ENCODE results near the gene CPED1.
A peak's percentile ranks its signal among the peaks of the same experiment; 100 is the strongest.

CPED1 gene

DNA sequence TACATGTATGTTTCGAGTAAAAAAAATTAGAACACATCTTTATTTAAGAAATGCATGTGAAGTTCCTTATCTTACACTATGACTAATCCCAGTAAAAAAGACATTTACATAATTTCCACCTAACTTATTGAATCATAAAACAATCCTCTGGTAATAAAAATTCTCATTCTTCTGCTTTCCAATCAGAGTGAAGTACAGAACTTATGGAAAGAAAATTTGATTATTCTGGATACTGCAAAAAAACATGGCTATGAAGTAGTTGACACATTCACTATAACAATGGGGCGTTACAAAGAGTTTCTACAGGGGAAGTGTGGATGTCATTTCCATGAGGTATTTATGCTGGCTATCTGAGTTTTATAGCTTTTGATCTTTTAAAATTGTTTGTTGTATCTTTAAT lies 282.6 kb downstream of the CPED1 start:
- no peak overlapping the region for H3K4me3 ChIP-seq (ENCODE audit: low read depth, low read length)
- no peaks in the 10 kb centered on the region for H3K4me1 ChIP-seq (ENCODE audit: control insufficient read depth, insufficient read depth, low read length, unreplicated experiment)
- no peaks in the 10 kb centered on the region for H3K79me2 ChIP-seq (ENCODE audit: control insufficient read depth, insufficient read depth, low read length, unreplicated experiment)
- H3K36me3 ChIP-seq (ENCODE audit: insufficient read depth, low read length), result no peaks in the 10 kb centered on the region
- no peaks in the 10 kb centered on the region for H3K27me3 ChIP-seq (ENCODE audit: insufficient read depth, low read length)
- H2AFZ ChIP-seq (ENCODE audit: low read length, unreplicated experiment), result no peak overlapping the region
- no peak overlapping the region for H3K27ac ChIP-seq (ENCODE audit: low read depth, low read length)

DNA sequence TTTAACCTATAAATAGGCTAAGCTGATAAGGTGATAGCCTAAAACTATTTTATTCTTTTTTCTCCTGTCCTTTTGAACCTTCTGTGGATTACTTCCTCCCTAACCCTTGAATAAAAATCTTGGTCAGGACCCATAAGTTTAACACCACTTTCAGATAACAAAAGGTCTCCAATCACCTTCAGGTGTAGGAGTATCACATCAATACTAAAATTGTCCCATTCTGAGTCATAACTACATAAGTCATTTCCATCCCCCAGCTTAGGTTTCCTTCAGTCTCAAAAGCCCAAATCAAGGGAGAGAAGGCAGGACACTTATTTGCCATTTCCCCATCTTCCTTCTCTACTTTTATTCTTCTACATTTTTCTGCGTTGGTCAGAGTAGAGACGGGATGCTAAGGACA lies 283.4 kb downstream of the CPED1 start:
- H2AFZ ChIP-seq (ENCODE audit: low read length, unreplicated experiment), result no peak overlapping the region
- no peaks in the 10 kb centered on the region for H3K27me3 ChIP-seq (ENCODE audit: insufficient read depth, low read length)
- no peaks in the 10 kb centered on the region for H3K4me1 ChIP-seq (ENCODE audit: control insufficient read depth, insufficient read depth, low read length, unreplicated experiment)
- no peaks in the 10 kb centered on the region for H3K79me2 ChIP-seq (ENCODE audit: control insufficient read depth, insufficient read depth, low read length, unreplicated experiment)
- H3K4me3 ChIP-seq (ENCODE audit: low read depth, low read length), result no peak overlapping the region
- no peaks in the 10 kb centered on the region for H3K36me3 ChIP-seq (ENCODE audit: insufficient read depth, low read length)
- H3K27ac ChIP-seq (ENCODE audit: low read depth, low read length), result no peak overlapping the region

DNA sequence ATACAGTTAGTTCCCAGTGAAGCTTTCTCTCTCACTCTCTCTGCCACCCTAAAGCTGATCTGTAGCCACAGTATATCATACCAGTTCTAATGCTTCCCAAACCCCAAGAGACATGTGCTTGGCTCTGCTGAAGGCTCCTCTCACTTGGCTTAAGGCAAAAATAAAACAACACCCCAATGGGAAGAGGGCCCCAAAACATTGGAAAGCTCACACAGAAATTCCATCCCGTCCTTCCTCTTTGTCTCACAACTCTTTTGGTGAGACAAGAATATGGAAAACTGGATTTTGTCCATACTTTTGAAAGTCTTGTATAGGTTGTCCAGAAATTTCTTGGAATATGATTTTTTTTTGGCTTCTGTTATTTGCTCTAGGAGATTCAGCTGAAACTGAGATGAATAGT lies 284.2 kb downstream of the CPED1 start:
- H3K4me1 ChIP-seq (ENCODE audit: control insufficient read depth, insufficient read depth, low read length, unreplicated experiment), result no peaks in the 10 kb centered on the region
- no peak overlapping the region for H2AFZ ChIP-seq (ENCODE audit: low read length, unreplicated experiment)
- H3K36me3 ChIP-seq (ENCODE audit: insufficient read depth, low read length), result no peaks in the 10 kb centered on the region
- H3K27ac ChIP-seq (ENCODE audit: low read depth, low read length), result no peak overlapping the region
- H3K79me2 ChIP-seq (ENCODE audit: control insufficient read depth, insufficient read depth, low read length, unreplicated experiment), result no peaks in the 10 kb centered on the region
- no peak overlapping the region for H3K4me3 ChIP-seq (ENCODE audit: low read depth, low read length)
- no peaks in the 10 kb centered on the region for H3K27me3 ChIP-seq (ENCODE audit: insufficient read depth, low read length)

DNA sequence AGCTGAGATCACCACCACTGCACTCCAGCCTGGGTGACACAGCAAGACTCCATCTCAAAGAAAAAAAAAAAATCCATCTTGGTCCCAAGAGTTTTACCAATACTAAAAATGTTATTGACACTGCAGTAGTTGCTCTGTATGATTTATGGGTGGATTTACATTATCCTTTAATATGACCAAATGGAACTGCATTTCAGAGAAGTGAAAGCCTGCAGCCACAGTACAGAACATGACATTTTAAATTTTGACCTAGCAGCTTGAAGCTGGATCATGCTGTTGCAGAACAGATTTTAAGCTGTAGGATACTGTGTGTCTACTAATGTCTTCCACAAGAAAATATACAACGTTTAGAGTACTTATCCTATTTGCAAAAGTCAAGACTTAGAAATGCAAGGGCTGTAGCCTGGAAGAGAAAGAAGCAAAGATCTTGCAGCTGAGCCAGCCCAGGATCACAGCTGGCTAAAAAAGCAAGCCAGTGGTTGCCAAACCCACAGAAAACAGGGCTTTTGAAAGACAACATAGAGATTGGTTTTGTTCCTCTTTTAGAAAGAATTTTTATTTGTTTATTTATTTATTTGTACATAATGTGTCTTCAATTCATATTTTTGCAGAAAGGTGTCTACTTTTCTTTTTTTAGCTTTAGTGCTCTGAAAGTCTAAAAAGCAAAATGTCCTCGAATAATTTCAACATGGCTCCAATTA lies 285.1 kb downstream of the CPED1 start:
- H3K4me3 ChIP-seq (ENCODE audit: low read depth, low read length), result no peak overlapping the region
- peaks cover 8% of the 10 kb centered on the region for H3K4me1 ChIP-seq (ENCODE audit: control insufficient read depth, insufficient read depth, low read length, unreplicated experiment)
- H2AFZ ChIP-seq (ENCODE audit: low read length, unreplicated experiment), result no peak overlapping the region
- H3K79me2 ChIP-seq (ENCODE audit: control insufficient read depth, insufficient read depth, low read length, unreplicated experiment), result no peaks in the 10 kb centered on the region
- no peaks in the 10 kb centered on the region for H3K27me3 ChIP-seq (ENCODE audit: insufficient read depth, low read length)
- no peaks in the 10 kb centered on the region for H3K36me3 ChIP-seq (ENCODE audit: insufficient read depth, low read length)
- no peak overlapping the region for H3K27ac ChIP-seq (ENCODE audit: low read depth, low read length)

- no peak overlapping the region for H3K4me3 ChIP-seq (ENCODE audit: low read depth, low read length)
- no peak overlapping the region for H3K27ac ChIP-seq (ENCODE audit: low read depth, low read length)
- H3K79me2 ChIP-seq (ENCODE audit: control insufficient read depth, insufficient read depth, low read length, unreplicated experiment), result no peaks in the 10 kb centered on the region
- peaks cover 15% of the 10 kb centered on the region for H3K4me1 ChIP-seq (ENCODE audit: control insufficient read depth, insufficient read depth, low read length, unreplicated experiment)
- H3K27me3 ChIP-seq (ENCODE audit: insufficient read depth, low read length), result no peaks in the 10 kb centered on the region
- H2AFZ ChIP-seq (ENCODE audit: low read length, unreplicated experiment), result no peak overlapping the region
- H3K36me3 ChIP-seq (ENCODE audit: insufficient read depth, low read length), result no peaks in the 10 kb centered on the region
Observed at GRCh38 chr7:121274467-121274866, 286.0 kb downstream of the CPED1 start.

GRCh38 chr7:121275204-121275603 lies 286.7 kb downstream of the CPED1 start:
- peaks cover 18% of the 10 kb centered on the region for H3K4me1 ChIP-seq (ENCODE audit: control insufficient read depth, insufficient read depth, low read length, unreplicated experiment)
- no peaks in the 10 kb centered on the region for H3K36me3 ChIP-seq (ENCODE audit: insufficient read depth, low read length)

DNA sequence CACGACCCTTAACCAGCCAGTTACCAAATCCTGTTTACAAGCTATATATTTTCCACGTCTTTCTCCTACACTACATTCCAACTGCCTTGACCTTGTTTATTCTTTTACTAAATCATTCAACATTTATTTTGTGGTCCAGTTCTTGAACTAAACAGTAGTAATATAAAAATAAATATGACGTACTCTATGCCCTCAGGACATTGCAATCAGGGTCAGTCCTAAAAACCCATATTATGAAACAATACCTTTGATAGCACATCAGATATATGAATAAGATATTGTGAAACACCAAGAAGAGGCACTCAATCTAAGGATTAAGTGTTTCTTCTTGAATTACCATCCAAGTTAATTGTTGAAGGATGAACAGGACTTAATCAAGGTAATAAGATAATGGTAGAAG lies 287.8 kb downstream of the CPED1 start:
- no peak overlapping the region for H3K4me3 ChIP-seq (ENCODE audit: low read depth, low read length)
- H3K4me1 ChIP-seq (ENCODE audit: control insufficient read depth, insufficient read depth, low read length, unreplicated experiment), result peaks cover 18% of the 10 kb centered on the region
- no peaks in the 10 kb centered on the region for H3K79me2 ChIP-seq (ENCODE audit: control insufficient read depth, insufficient read depth, low read length, unreplicated experiment)
- H3K36me3 ChIP-seq (ENCODE audit: insufficient read depth, low read length), result 0 out of 2 replicates have a peak, but pooled peaks cover 5% of the 10 kb centered on the region
- no peaks in the 10 kb centered on the region for H3K27me3 ChIP-seq (ENCODE audit: insufficient read depth, low read length)
- H3K27ac ChIP-seq (ENCODE audit: low read depth, low read length), result no peak overlapping the region
- no peak overlapping the region for H2AFZ ChIP-seq (ENCODE audit: low read length, unreplicated experiment)

More at GRCh38 chr7:121275204-121275603, 286.7 kb downstream of the CPED1 start:
- H3K4me3 ChIP-seq (ENCODE audit: low read depth, low read length), result no peak overlapping the region
- no peaks in the 10 kb centered on the region for H3K27me3 ChIP-seq (ENCODE audit: insufficient read depth, low read length)
- no peak overlapping the region for H2AFZ ChIP-seq (ENCODE audit: low read length, unreplicated experiment)
- no peaks in the 10 kb centered on the region for H3K79me2 ChIP-seq (ENCODE audit: control insufficient read depth, insufficient read depth, low read length, unreplicated experiment)
- no peak overlapping the region for H3K27ac ChIP-seq (ENCODE audit: low read depth, low read length)

DNA sequence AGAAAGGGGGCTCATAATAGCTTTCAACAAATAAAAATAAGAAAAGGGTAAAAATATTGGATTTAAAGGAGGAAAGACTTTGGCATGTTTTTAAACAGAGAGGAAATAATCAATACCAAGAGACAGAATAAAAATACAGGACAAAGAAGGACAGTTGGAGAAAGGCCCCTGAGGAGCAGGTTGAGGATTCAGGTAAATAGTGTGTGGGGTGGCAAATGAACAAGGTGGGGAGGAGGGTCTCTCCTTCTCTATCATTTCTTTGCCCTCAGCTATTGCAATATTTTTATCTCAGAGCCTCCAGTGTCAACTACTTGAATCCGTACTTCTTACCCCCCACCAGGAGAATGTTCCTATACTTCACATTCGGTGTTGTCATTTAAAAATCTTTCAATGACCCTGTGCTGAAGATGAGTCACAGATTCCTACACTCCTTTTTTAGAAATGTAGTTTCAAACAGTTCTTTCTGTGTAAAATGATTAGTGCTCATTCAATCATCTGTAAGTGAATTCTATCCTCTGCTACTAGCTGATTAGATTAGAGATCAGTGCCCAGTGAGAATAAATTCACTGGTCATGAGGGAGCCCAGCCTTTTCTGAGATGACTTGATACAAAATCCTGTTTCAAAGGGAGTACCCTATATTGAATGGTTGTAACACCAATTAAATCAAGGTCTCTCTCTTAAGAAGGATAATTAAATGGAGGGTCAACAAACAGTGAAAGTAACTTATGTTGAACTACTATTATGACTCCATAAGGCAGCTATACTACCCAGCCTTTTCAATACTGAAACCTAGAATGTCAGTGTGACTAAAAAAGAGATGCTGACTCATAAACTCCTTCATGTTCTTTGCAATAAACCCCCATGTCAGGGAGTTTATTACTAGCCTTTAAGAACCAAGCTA lies 289.9 kb downstream of the CPED1 start:
- Histone ChIP-seq H2AFZ (ENCODE audit: low read length, unreplicated experiment) (peak overlapping the region; percentile 44), H3K27ac (ENCODE audit: low read depth, low read length) (peak overlapping the region; percentile 84), H3K4me1 (ENCODE audit: control insufficient read depth, insufficient read depth, low read length, unreplicated experiment) (peaks cover 18% of the 10 kb centered on the region), H3K36me3 (ENCODE audit: insufficient read depth, low read length) (peaks cover 5% of the 10 kb centered on the region; the same call in 1 of the 2 replicates), H3K79me2 (ENCODE audit: control insufficient read depth, insufficient read depth, low read length, unreplicated experiment) (no peaks in the 10 kb centered on the region), H3K4me3 (ENCODE audit: low read depth, low read length) (peak overlapping the region; percentile 50), H3K27me3 (ENCODE audit: insufficient read depth, low read length) (no peaks in the 10 kb centered on the region)

- H3K27ac ChIP-seq (ENCODE audit: low read depth, low read length), result peak overlapping the region; percentile 84
- no peak overlapping the region for H3K4me3 ChIP-seq (ENCODE audit: low read depth, low read length)
- no peaks in the 10 kb centered on the region for H3K79me2 ChIP-seq (ENCODE audit: control insufficient read depth, insufficient read depth, low read length, unreplicated experiment)
- peaks cover 5% of the 10 kb centered on the region; the same call in 1 of the 2 replicates for H3K36me3 ChIP-seq (ENCODE audit: insufficient read depth, low read length)
- H3K27me3 ChIP-seq (ENCODE audit: insufficient read depth, low read length), result no peaks in the 10 kb centered on the region
- H3K4me1 ChIP-seq (ENCODE audit: control insufficient read depth, insufficient read depth, low read length, unreplicated experiment), result peaks cover 18% of the 10 kb centered on the region
- peak overlapping the region; percentile 44 for H2AFZ ChIP-seq (ENCODE audit: low read length, unreplicated experiment)
Observed at GRCh38 chr7:121279060-121279620, 290.6 kb downstream of the CPED1 start.

- Histone ChIP-seq H3K4me3 (ENCODE audit: low read depth, low read length) (no peak overlapping the region), H3K79me2 (ENCODE audit: control insufficient read depth, insufficient read depth, low read length, unreplicated experiment) (no peaks in the 10 kb centered on the region), H3K27me3 (ENCODE audit: insufficient read depth, low read length) (no peaks in the 10 kb centered on the region), H3K4me1 (ENCODE audit: control insufficient read depth, insufficient read depth, low read length, unreplicated experiment) (peaks cover 18% of the 10 kb centered on the region), H2AFZ (ENCODE audit: low read length, unreplicated experiment) (no peak overlapping the region), H3K27ac (ENCODE audit: low read depth, low read length) (no peak overlapping the region), H3K36me3 (ENCODE audit: insufficient read depth, low read length) (peaks cover 5% of the 10 kb centered on the region; the same call in 1 of the 2 replicates)
Observed at GRCh38 chr7:121279822-121280221, 291.3 kb downstream of the CPED1 start.

All from ACC112 (cell line).